Suprapubic skin (tissue), 4 donors: ENCODE data around the gene MAPKAPK5. TPM values are rescaled to one million over a fixed set of nuclear protein-coding genes. Genes with fewer than 3 reads are reported as not detected.

Experiments
- total RNA-seq, 4 donors: library from RNA; depleted of rRNA; stranded (reverse); fragments of >200 nt; gene quantifications; one replicate each; pipeline ENCODE4 v1.1.0, GENCODE V29; 2016

MAPKAPK5 gene
- total RNA-seq, 4 donors from 2014 or later, result 38.9 to 69.7 (median 58.6) TPM

Other genes with a start within 250 kb of the MAPKAPK5 start
- 10 to 100 TPM; 23.3 to 62.8 (median 35.8) TPM for gene ATXN2, start 242.9 kb upstream of the MAPKAPK5 start, total RNA-seq
- gene BRAP, start 156.3 kb upstream of the MAPKAPK5 start, total RNA-seq, result 10 to 100 TPM; 15.8 to 21.8 (median 19.3) TPM
- gene ACAD10, start 156.2 kb upstream of the MAPKAPK5 start, total RNA-seq, result 10 to 100 TPM; 22.8 to 75.7 (median 26.5) TPM
- 100 to 1,000 TPM; 111 to 156 (median 130) TPM for gene ALDH2, start 75.3 kb upstream of the MAPKAPK5 start, total RNA-seq
- gene TMEM116, start 170.9 kb downstream of the MAPKAPK5 start, total RNA-seq, result 10 to 100 TPM; 16.0 to 25.1 (median 22.8) TPM
- 10 to 100 TPM; 40.8 to 71.0 (median 52.5) TPM for gene ERP29, start 171.2 kb downstream of the MAPKAPK5 start, total RNA-seq